HCT116 (cell line): Measurements from ENCODE around the gene TFAP2D. TPM values are rescaled to one million over a fixed set of nuclear protein-coding genes. Genes with fewer than 3 reads are reported as not detected.

Experiments used
- ATAC-seq: fragments of 200-7000 bp; cut with Tn5 transposase; 2 replicates; pipeline ENCODE4 v1.9.1; 2020; ENCODE audit warnings: mild to moderate bottlenecking, moderate library complexity
- BruUV-seq: library from RNA; stranded (reverse); fragments of 400-500 nt; replicated peaks from 2 replicates; lab custom pipeline; 2021; lab: Mats Ljungman, UMichigan
- CTCF ChIA-PET: fragments of 300-600 bp; sonication (Branson Sonifier 250); formaldehyde crosslinking; loops from one replicate; lab custom pipeline; 2021; ENCODE audit warnings: antibody characterized with exemption; lab: Charles Lee
- POLR2A ChIA-PET: fragments of 300-600, 350-600 bp; sonication (Branson Sonifier 250); formaldehyde crosslinking; loops from one replicate; lab custom pipeline; 2021; ENCODE audit warnings: antibody characterized with exemption; lab: Charles Lee
- RAD21 ChIA-PET, 2 experiments: fragments of 300-600 bp; sonication (Branson Sonifier 250); formaldehyde crosslinking; loops; one replicate each; lab custom pipeline; 2023; ENCODE audit warnings: low total read pairs in 2 of 2; ENCODE audit not compliant: uncharacterized antibody in 2 of 2, unreplicated experiment in 2 of 2, low non-redundant PET in 1 of 2; lab: Charles Lee
- DNase-seq: peaks from one replicate; pipeline ENCODE4 v3.0.0-alpha.2; 2010; ENCODE audit warnings: low read depth, low spot score
- H2AFZ ChIP-seq: fragments of 200-600 bp; shearing (Covaris generic), sonication (generic); 2 replicates; pipeline ENCODE4 v1.6.1; 2017; ENCODE audit warnings: low read depth, mixed run types, mixed read lengths, antibody characterized with exemption, low read length; ENCODE audit not compliant: poor library complexity, severe bottlenecking
- H3K27ac ChIP-seq: 2 replicates; pipeline ENCODE4 v1.5.1; 2012; ENCODE audit warnings: low read depth, low read length
- H3K27me3 ChIP-seq: fragments of 200-600 bp; sonication (generic); 2 replicates; pipeline ENCODE4 v1.6.1; 2016; ENCODE audit warnings: mixed run types, low read length, mixed read lengths; ENCODE audit not compliant: insufficient read depth
- H3K36me3 ChIP-seq, 2 experiments: fragments of 200-500 bp in 1 of 2; fragments of 200-600 bp in 1 of 2; sonication (Bioruptor generic) in 1 of 2; sonication (generic) in 1 of 2; 2 replicates each; pipeline versions ENCODE4 v1.5.1 to v1.6.1; 2014 to 2016; ENCODE audit warnings: low read length in 2 of 2, inconsistent platforms in 1 of 2, mixed read lengths in 1 of 2, mixed run types in 1 of 2; ENCODE audit not compliant: insufficient read depth in 2 of 2, control insufficient read depth in 1 of 2
- H3K4me1 ChIP-seq, 2 experiments: fragments of 200-600 bp in 1 of 2; sonication (generic) in 1 of 2; 2 replicates each; pipeline versions ENCODE4 v1.5.1 to v1.6.1; 2012 to 2017; ENCODE audit warnings: low read length in 2 of 2, inconsistent platforms in 1 of 2, mild to moderate bottlenecking in 1 of 2, mixed read lengths in 1 of 2, mixed run types in 1 of 2, moderate library complexity in 1 of 2; ENCODE audit not compliant: insufficient read depth in 2 of 2, control insufficient read depth in 1 of 2
- H3K4me2 ChIP-seq: fragments of 200-600 bp; sonication (generic); 2 replicates; pipeline ENCODE4 v1.6.1; 2017; ENCODE audit warnings: mixed run types, low read length, mixed read lengths
- H3K4me3 ChIP-seq, 2 experiments: fragments of 200-600 bp in 1 of 2; sonication (generic) in 1 of 2; replicated peaks in 1 of 2; 2 replicates each; pipeline ENCODE4 v1.5.1; 2011 to 2016; ENCODE audit warnings: low read length in 2 of 2, control low read depth in 1 of 2, low read depth in 1 of 2, mild to moderate bottlenecking in 1 of 2, mixed read lengths in 1 of 2, mixed run types in 1 of 2
- H3K79me2 ChIP-seq: fragments of 200-600 bp; sonication (generic); 2 replicates; pipeline ENCODE4 v1.6.1; 2017; ENCODE audit warnings: mild to moderate bottlenecking, mixed run types, low read length, moderate library complexity, mixed read lengths; ENCODE audit not compliant: insufficient read depth
- H3K9ac ChIP-seq: fragments of 200-600 bp; sonication (generic); 2 replicates; pipeline ENCODE4 v1.6.1; 2016; ENCODE audit warnings: low read length, mixed read lengths
- H3K9me2 ChIP-seq: fragments of 200-600 bp; sonication (generic), shearing (Covaris generic); 2 replicates; pipeline ENCODE4 v1.6.1; 2017; ENCODE audit warnings: mixed run types, mild to moderate bottlenecking, moderate library complexity; ENCODE audit not compliant: insufficient read depth
- H3K9me3 ChIP-seq, 2 experiments: fragments of 200-500 bp in 1 of 2; fragments of 200-600 bp in 1 of 2; sonication (Bioruptor generic) in 1 of 2; sonication (generic) in 1 of 2; 2 replicates each; pipeline ENCODE4 v1.6.1; 2014 to 2017; ENCODE audit warnings: low read length in 2 of 2, mixed read lengths in 2 of 2, inconsistent platforms in 1 of 2, low read depth in 1 of 2, mild to moderate bottlenecking in 1 of 2, mixed run types in 1 of 2, moderate library complexity in 1 of 2; ENCODE audit not compliant: control insufficient read depth in 1 of 2, insufficient read depth in 1 of 2
- H4K20me1 ChIP-seq: fragments of 200-600 bp; sonication (generic), shearing (Covaris generic); 2 replicates; pipeline ENCODE4 v1.6.1; 2017; ENCODE audit warnings: mixed run types, mild to moderate bottlenecking, moderate library complexity; ENCODE audit not compliant: insufficient read depth
- ATF3 ChIP-seq: IDR thresholded peaks from 2 replicates; pipeline ENCODE4 v1.6.1; 2012
- CTCF ChIP-seq, 3 experiments: fragments of 200-600 bp in 1 of 3; sonication (generic) in 1 of 3; IDR thresholded peaks in 2 of 3; conservative IDR thresholded peaks in 1 of 3; 2 replicates each; pipeline ENCODE4 v1.5.1; 2012 to 2017; ENCODE audit warnings: low read depth in 2 of 3, low read length in 2 of 3, antibody characterized with exemption in 1 of 3, borderline replicate concordance in 1 of 3, control low read depth in 1 of 3, mild to moderate bottlenecking in 1 of 3, mixed read lengths in 1 of 3, mixed run types in 1 of 3, moderate library complexity in 1 of 3; ENCODE audit not compliant: insufficient read depth in 1 of 3
- EZH2phosphoT487 ChIP-seq: fragments of 200-600 bp; IDR thresholded peaks from 2 replicates; pipeline ENCODE4 v1.6.1; 2018; ENCODE audit warnings: antibody characterized with exemption, borderline replicate concordance
- POLR2A ChIP-seq: IDR thresholded peaks from 2 replicates; pipeline ENCODE4 v1.7.0; 2011; ENCODE audit warnings: borderline replicate concordance; ENCODE audit not compliant: insufficient read depth, insufficient read length; ENCODE audit errors: extremely low read depth
- SIN3A ChIP-seq: IDR thresholded peaks from 2 replicates; pipeline ENCODE4 v1.6.1; 2012; ENCODE audit warnings: low read depth
- TCF7L2 ChIP-seq: IDR thresholded peaks from 2 replicates; pipeline ENCODE4 v1.7.0; 2011; ENCODE audit warnings: borderline replicate concordance, inconsistent platforms; ENCODE audit not compliant: insufficient read depth, insufficient read length; ENCODE audit errors: extremely low read depth
- ZBTB33 ChIP-seq: IDR thresholded peaks from 2 replicates; pipeline ENCODE4 v1.6.1; 2011; ENCODE audit warnings: mild to moderate bottlenecking, low read length, moderate library complexity; ENCODE audit not compliant: insufficient replicate concordance; ENCODE audit errors: extremely low read depth
- ZNF274 ChIP-seq: fragments of 200-500 bp; sonication (Bioruptor generic); IDR thresholded peaks from 2 replicates; pipeline ENCODE4 v1.6.1; 2014; ENCODE audit warnings: mild to moderate bottlenecking, low read depth, low read length, inconsistent platforms
- intact Hi-C: fragments of 100-400 bp; cut with micrococcal nuclease; formaldehyde crosslinking; loops from 2 replicates; pipeline ENCODE4 v1.10.0; 2022
- total RNA-seq: library from RNA; stranded (reverse); gene quantifications from one replicate; pipeline ENCODE4 v1.2.1, GENCODE V29; 2021; ENCODE audit not compliant: unreplicated experiment

Gene TFAP2D
- total RNA-seq, 1 experiment from 2014 or later: not detected

- no peak for TF ChIP-seq CTCF (IDR thresholded peaks at IDR 0.05 in 2 of 3, conservative IDR thresholded peaks at IDR 0.05 in 1 of 3; ENCODE audit: borderline replicate concordance in 1 of 3, insufficient read depth in 1 of 3, low read depth in 2 of 3, low read length in 2 of 3)
- no peak for TF ChIP-seq EZH2phosphoT487
- TF ChIP-seq POLR2A: no peak
- TF ChIP-seq, all 23 proteins: peak for 0
These were observed 49.5 kb upstream of the TFAP2D start (continued) for GRCh38 chr6:50663806-50664205.

- BruUV-seq: no TSS peak
- Histone ChIP-seq H3K79me2 (no peaks in the 10 kb centered on the region), H3K4me2 (no peak overlapping the region), H3K4me1 (no peaks in the 10 kb centered on the region), H3K27me3 (no peaks in the 10 kb centered on the region), H4K20me1 (no peaks in the 10 kb centered on the region; the same call in 1 of the 2 replicates), H2AFZ (no peak overlapping the region), H3K9me3 (peaks cover 6 to 16% of the 10 kb centered on the region in 2 experiments; a peak in 2 of 4 replicates), H3K9me2 (no peaks in the 10 kb centered on the region), H3K4me3 (no peak overlapping the region), H3K36me3 (no peaks in the 10 kb centered on the region), H3K27ac (no peak overlapping the region), H3K9ac (no peak overlapping the region)
- no peak for ATAC-seq
- ChIA-PET CTCF (no interaction called here), POLR2A (no interaction called here), RAD21 (no interaction called here)
- TF ChIP-seq SIN3A: no peak
- TF ChIP-seq ZBTB33: no peak
- TF ChIP-seq ZNF274: no peak
- no peak for TF ChIP-seq CTCF (IDR thresholded peaks at IDR 0.05 in 2 of 3, conservative IDR thresholded peaks at IDR 0.05 in 1 of 3; ENCODE audit: borderline replicate concordance in 1 of 3, insufficient read depth in 1 of 3, low read depth in 2 of 3, low read length in 2 of 3)
- TF ChIP-seq TCF7L2: no peak
- no peak for TF ChIP-seq POLR2A
- TF ChIP-seq ATF3: no peak
- no peak for TF ChIP-seq EZH2phosphoT487
- intact Hi-C loops: no loop called here
- DNase-seq: no peak
These were observed 47.2 kb upstream of the TFAP2D start for GRCh38 chr6:50666089-50666488.
